Breast epithelium (tissue), 4 donors: ENCODE results near the gene VANGL2. TPM values are rescaled to one million over a fixed set of nuclear protein-coding genes. Genes with fewer than 3 reads are reported as not detected.

Source experiments
- DNase-seq, 2 donors: peaks; one replicate each; pipeline ENCODE4 v3.0.0-alpha.2; 2019; ENCODE audit warnings: low spot score in 2 of 2
- H3K27ac ChIP-seq, 2 donors: fragments of 200-600 bp; sonication (generic) in 1 of 2; one replicate each; pipeline ENCODE4 v1.5.1; 2016 to 2019; ENCODE audit warnings: mild to moderate bottlenecking in 1 of 2
- H3K27me3 ChIP-seq, 2 donors: fragments of 200-600 bp; sonication (generic) in 1 of 2; one replicate each; pipeline versions ENCODE4 v1.5.1 to v1.6.0; 2017 to 2019; ENCODE audit warnings: control low read depth in 1 of 2, mild to moderate bottlenecking in 1 of 2
- H3K36me3 ChIP-seq: fragments of 200-600 bp; one replicate; pipeline ENCODE4 v1.5.1; 2019
- H3K4me1 ChIP-seq, 2 donors: fragments of 200-600 bp; sonication (generic); one replicate each; pipeline ENCODE4 v1.5.1; 2016 to 2019; ENCODE audit warnings: control low read depth in 1 of 2
- H3K4me3 ChIP-seq, 3 donors: fragments of 200-600 bp; sonication (generic); 1 replicate in 2 of 3; 2 replicates in 1 of 3; pipeline ENCODE4 v1.5.1; 2016 to 2019; ENCODE audit warnings: mild to moderate bottlenecking in 3 of 3, moderate library complexity in 2 of 3
- H3K9me3 ChIP-seq, 2 donors: fragments of 200-600 bp; sonication (generic) in 1 of 2; one replicate each; pipeline ENCODE4 v1.5.1; 2016 to 2019; ENCODE audit warnings: control low read depth in 1 of 2
- POLR2A ChIP-seq: fragments of 450-650 bp; IDR thresholded peaks from one replicate; pipeline ENCODE4 v1.6.1; 2016; ENCODE audit warnings: antibody characterized with exemption, mild to moderate bottlenecking, moderate library complexity
- POLR2AphosphoS5 ChIP-seq, 3 donors: sonication (generic); formaldehyde crosslinking; IDR thresholded peaks; one replicate each; pipeline ENCODE4 v1.6.1; 2017; ENCODE audit warnings: antibody characterized with exemption in 3 of 3
- intact Hi-C: fragments of 100-400 bp; cut with DNase I; formaldehyde crosslinking; loops from one replicate; pipeline ENCODE4 v1.15.1; 2023; ENCODE audit warnings: low total_unique reads
- total RNA-seq, 3 donors: library from RNA; depleted of rRNA; stranded (reverse); fragments of >200 nt; gene quantifications; one replicate each; pipeline ENCODE4 v1.1.0, GENCODE V29; 2016
- TF ChIP-seq, protein P1 (sequence below), 3 donors: fragments of 450-650 bp; IDR thresholded peaks; one replicate each; pipeline ENCODE4 v1.5.1; 2016 to 2017; ENCODE audit warnings: antibody characterized with exemption in 3 of 3, mild to moderate bottlenecking in 3 of 3, moderate library complexity in 3 of 3

Gene VANGL2
- total RNA-seq, 3 donors from 2014 or later = 0.48 to 7.6 (median 5.6) TPM

DNA sequence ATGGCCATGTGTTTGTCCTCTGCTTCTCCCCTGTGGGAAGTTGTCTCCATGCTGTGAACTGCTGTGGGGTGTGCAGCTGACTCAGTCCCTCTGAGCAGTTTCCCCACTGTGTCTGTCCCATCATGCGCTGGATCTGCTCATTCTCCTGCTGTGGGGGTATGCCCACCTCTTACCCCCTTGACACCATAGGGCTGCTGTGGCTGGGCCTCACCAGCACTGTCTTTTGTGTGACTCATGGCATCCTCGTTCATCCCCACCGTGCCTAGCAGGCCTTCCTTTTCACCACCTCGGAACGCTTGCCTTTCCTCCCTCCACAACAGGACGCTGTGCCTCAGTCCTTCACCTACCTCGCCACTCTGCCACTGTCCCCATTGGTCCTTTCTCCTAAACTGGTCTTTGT, 27.3 kb downstream of the VANGL2 start:
- H3K27ac ChIP-seq = no peak overlapping the region
- no peaks in the 10 kb centered on the region for H3K27me3 ChIP-seq
- TF ChIP-seq, protein P1, sequence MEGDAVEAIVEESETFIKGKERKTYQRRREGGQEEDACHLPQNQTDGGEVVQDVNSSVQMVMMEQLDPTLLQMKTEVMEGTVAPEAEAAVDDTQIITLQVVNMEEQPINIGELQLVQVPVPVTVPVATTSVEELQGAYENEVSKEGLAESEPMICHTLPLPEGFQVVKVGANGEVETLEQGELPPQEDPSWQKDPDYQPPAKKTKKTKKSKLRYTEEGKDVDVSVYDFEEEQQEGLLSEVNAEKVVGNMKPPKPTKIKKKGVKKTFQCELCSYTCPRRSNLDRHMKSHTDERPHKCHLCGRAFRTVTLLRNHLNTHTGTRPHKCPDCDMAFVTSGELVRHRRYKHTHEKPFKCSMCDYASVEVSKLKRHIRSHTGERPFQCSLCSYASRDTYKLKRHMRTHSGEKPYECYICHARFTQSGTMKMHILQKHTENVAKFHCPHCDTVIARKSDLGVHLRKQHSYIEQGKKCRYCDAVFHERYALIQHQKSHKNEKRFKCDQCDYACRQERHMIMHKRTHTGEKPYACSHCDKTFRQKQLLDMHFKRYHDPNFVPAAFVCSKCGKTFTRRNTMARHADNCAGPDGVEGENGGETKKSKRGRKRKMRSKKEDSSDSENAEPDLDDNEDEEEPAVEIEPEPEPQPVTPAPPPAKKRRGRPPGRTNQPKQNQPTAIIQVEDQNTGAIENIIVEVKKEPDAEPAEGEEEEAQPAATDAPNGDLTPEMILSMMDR (IDR thresholded peaks at IDR 0.05) = no peak
- TF ChIP-seq POLR2AphosphoS5 (IDR thresholded peaks at IDR 0.05) (no peak), POLR2A (no peak)
- no peaks in the 10 kb centered on the region for H3K4me1 ChIP-seq
- H3K36me3 ChIP-seq = no peaks in the 10 kb centered on the region
- no peak for DNase-seq
- no peak overlapping the region for H3K4me3 ChIP-seq
- intact Hi-C loops = no loop called here
- H3K9me3 ChIP-seq = no peaks in the 10 kb centered on the region

DNA sequence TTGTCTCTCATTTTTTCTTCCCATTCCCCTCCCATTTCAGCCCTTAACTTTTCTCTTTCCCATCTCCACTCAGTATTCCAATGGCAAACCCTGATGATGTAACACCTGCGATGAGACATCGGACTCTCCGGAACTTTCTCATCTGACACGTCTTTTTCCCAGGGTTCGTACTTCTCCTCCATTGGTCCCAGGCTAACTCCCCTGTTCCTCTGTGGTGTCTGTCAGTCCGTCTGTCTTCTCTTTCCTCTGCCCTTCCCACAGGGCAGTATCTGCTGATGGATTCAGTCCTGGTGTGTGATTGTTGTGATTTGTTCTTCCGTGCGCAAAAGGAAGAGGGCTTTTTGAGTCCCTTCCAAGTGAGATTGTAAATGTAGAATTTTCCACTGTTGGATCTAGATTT, 27.7 kb downstream of the VANGL2 start:
- H3K9me3 ChIP-seq = no peaks in the 10 kb centered on the region
- H3K4me3 ChIP-seq = no peak overlapping the region
- H3K4me1 ChIP-seq = no peaks in the 10 kb centered on the region
- TF ChIP-seq POLR2A (no peak), POLR2AphosphoS5 (IDR thresholded peaks at IDR 0.05) (no peak)
- TF ChIP-seq, protein P1 (IDR thresholded peaks at IDR 0.05) = no peak
- H3K36me3 ChIP-seq = no peaks in the 10 kb centered on the region
- no peaks in the 10 kb centered on the region for H3K27me3 ChIP-seq
- H3K27ac ChIP-seq = no peak overlapping the region
- no peak for DNase-seq
- intact Hi-C loops = no loop called here

DNA sequence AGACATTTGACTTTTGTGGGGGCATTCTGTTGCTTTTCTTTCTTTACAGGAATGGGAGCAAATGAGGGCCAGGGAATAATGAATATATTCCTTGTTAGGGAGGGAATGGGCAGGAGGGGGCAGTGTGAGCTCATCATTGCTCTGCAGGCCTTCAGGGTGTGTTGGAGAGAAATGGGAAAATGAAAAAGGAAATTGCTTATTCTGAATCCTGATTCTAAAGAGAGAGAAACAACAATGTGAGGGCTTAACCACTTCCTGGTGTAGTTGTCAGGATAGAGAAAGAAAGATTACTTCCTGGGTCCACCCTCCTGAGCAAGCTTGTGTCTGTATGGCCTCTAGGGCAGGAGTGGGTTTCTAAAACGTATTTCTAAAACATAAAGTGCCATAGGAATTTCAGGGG, 28.3 kb downstream of the VANGL2 start:
- Histone ChIP-seq H3K9me3 (no peaks in the 10 kb centered on the region), H3K27ac (peak overlapping the region in 1 of 2 donors; percentile 3), H3K36me3 (no peaks in the 10 kb centered on the region), H3K4me3 (no peak overlapping the region), H3K4me1 (no peaks in the 10 kb centered on the region), H3K27me3 (no peaks in the 10 kb centered on the region)
- TF ChIP-seq POLR2A (no peak), POLR2AphosphoS5 (IDR thresholded peaks at IDR 0.05) (no peak)
- TF ChIP-seq, protein P1 (IDR thresholded peaks at IDR 0.05) = peak in 2 of 3 donors; percentile 52 to 60
- intact Hi-C loops = no loop called here
- DNase-seq = no peak

DNA sequence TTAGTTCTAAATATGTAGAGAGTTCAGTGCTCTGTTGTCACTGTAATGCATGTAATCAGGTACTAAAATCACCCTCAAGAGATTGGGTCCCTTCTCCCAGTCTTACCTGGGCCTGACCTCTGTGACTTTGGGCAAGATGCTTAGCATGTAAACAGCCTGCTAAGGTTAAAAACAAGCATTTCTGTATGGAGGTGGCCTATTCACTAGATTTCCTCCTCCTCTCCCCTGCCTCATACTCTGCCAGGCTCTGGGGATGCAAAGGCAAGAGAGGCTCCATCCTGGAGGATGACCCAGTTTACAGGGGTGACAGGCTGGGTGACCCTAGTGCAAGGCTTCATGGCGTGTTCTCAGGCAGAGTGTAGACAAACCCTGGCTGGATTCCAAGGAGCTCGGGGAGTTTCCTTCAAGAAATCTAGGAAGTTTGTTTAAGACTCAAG, 28.8 kb downstream of the VANGL2 start:
- H3K36me3 ChIP-seq = no peaks in the 10 kb centered on the region
- TF ChIP-seq, protein P1 (IDR thresholded peaks at IDR 0.05) = no peak
- TF ChIP-seq POLR2A (no peak), POLR2AphosphoS5 (IDR thresholded peaks at IDR 0.05) (no peak)
- H3K4me3 ChIP-seq = no peak overlapping the region
- no peak for DNase-seq
- no peaks in the 10 kb centered on the region for H3K9me3 ChIP-seq
- intact Hi-C loops = no loop called here
- no peaks in the 10 kb centered on the region for H3K27me3 ChIP-seq
- H3K27ac ChIP-seq = peak overlapping the region; percentile 3 to 13
- H3K4me1 ChIP-seq = no peaks in the 10 kb centered on the region

DNA sequence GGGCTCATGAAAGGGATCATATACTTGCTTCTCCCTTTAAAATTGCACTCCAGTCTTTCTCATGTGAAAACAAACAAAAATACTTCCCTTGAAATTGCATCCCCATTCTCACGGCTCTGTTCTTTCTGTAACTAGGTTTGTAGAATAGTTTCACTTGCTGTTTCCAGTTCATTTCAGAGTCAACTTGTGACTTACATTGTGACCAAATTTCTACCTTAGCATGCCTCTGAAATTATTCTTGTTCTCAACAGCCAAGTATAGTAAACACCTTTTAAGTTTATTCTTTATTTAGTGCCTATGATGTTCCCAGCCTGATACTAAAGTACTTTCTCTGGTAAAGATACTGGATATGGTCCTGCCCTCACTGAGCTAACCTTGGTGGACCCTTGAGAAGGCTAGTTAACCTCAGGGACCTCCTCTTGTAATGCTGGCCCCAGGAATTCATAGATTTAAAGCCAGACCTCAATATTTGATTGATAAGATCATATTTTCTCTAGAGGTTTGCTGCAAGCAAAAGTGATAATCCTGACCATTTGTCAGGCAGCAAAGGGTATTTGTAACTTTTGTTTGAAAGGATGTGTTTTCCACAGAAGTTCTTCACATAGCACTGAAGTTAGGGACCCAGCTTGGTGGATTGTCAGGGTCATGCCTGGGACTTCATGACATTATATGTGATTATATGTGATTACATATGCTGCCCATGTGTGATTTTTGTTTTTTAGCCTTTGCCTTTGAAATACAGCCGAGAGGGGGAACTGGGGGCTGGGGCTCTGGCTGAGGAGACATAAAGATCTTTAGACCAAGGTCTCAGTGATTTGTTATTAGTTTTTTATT, 29.6 kb downstream of the VANGL2 start:
- intact Hi-C loops = no loop called here
- H3K36me3 ChIP-seq = no peaks in the 10 kb centered on the region
- no peak for DNase-seq
- no peaks in the 10 kb centered on the region for H3K4me1 ChIP-seq
- H3K27me3 ChIP-seq = no peaks in the 10 kb centered on the region
- H3K4me3 ChIP-seq = no peak overlapping the region
- TF ChIP-seq POLR2AphosphoS5 (IDR thresholded peaks at IDR 0.05) (no peak), POLR2A (no peak)
- no peaks in the 10 kb centered on the region for H3K9me3 ChIP-seq
- H3K27ac ChIP-seq = no peak overlapping the region
